ENCODE data around the gene STK32C.

Gene STK32C

DNA sequence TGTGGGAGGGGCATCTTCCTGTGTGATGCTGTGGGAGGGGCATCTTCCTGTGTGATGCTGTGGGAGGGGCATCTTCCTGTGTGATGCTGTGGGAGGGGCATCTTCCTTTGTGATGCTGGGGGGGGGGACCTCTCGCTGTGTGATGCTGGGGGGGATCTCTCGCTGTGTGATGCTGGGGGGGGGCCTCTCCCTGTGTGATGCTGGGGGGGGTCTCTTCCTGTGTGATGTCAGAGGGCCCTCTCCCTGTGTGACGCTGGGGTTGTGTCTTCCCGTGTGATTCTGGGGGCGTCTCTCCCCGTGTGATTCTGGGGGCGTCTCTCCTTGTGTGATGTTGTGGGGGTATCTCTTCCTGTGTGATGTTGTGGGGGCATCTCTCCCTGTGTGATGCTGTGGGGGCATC, 148.9 kb downstream of the STK32C start:
- WGBS (ENCODE audit: insufficient coverage, insufficient read length) = no CpG with 5 or more reads among the region's 7 CpGs

GRCh38 chr10:132158122-132158741, 149.5 kb downstream of the STK32C start:
- H3K9me3 ChIP-seq (ENCODE audit: control insufficient read depth, insufficient read depth, low read length) = no peaks in the 10 kb centered on the region
- no peaks in the 10 kb centered on the region for H3K36me3 ChIP-seq (ENCODE audit: control insufficient read depth, insufficient read depth, low read length)
- no CpG with 5 or more reads among the region's 2 CpGs for WGBS (ENCODE audit: insufficient coverage, insufficient read length)
- no peak overlapping the region for H3K4me3 ChIP-seq (ENCODE audit: low read length)
- no peak overlapping the region for H3K27ac ChIP-seq (ENCODE audit: low read length)
- peaks cover 2% of the 10 kb centered on the region; the same call in 1 of the 2 replicates for H3K4me1 ChIP-seq (ENCODE audit: control insufficient read depth, insufficient read depth, low read length)
- DNase-seq (ENCODE audit: low read depth, low spot score) = no peak
- H3K27me3 ChIP-seq (ENCODE audit: control insufficient read depth, insufficient read depth, low read length) = no peaks in the 10 kb centered on the region

More for the DNA sequence above, 148.9 kb downstream of the STK32C start:
- no peaks in the 10 kb centered on the region for H3K36me3 ChIP-seq (ENCODE audit: control insufficient read depth, insufficient read depth, low read length)
- H3K4me3 ChIP-seq (ENCODE audit: low read length) = no peak overlapping the region
- H3K4me1 ChIP-seq (ENCODE audit: control insufficient read depth, insufficient read depth, low read length) = peaks cover 2% of the 10 kb centered on the region; the same call in 1 of the 2 replicates
- no peaks in the 10 kb centered on the region for H3K27me3 ChIP-seq (ENCODE audit: control insufficient read depth, insufficient read depth, low read length)
- no peaks in the 10 kb centered on the region for H3K9me3 ChIP-seq (ENCODE audit: control insufficient read depth, insufficient read depth, low read length)
- no peak for DNase-seq (ENCODE audit: low read depth, low spot score)
- no peak overlapping the region for H3K27ac ChIP-seq (ENCODE audit: low read length)
